Uterus (tissue), 2 donors: ENCODE data around the gene TRA2B.
"Not testable (repeated sequence)": the region's sequence is repeated elsewhere in the genome, so short reads cannot be mapped to it uniquely, and the experiment has no call there.

Source experiments
- CTCF ChIP-seq, 4 experiments: fragments of 200-600 bp in 2 of 4; fragments of 450-650 bp in 2 of 4; sonication (generic) in 2 of 4; IDR thresholded peaks; one replicate each; pipeline ENCODE4 v1.5.1; 2016 to 2019; ENCODE audit warnings: antibody characterized with exemption in 4 of 4, mild to moderate bottlenecking in 2 of 4, moderate library complexity in 1 of 4
- POLR2A ChIP-seq, 2 donors: fragments of 450-650 bp; IDR thresholded peaks; one replicate each; pipeline ENCODE4 v1.6.1; 2016; ENCODE audit warnings: antibody characterized with exemption in 2 of 2, mild to moderate bottlenecking in 1 of 2, moderate library complexity in 1 of 2

GRCh38 chr3:185909913-185910312 lies 27.9 kb downstream of the TRA2B start:
- not testable (repeated sequence) for TF ChIP-seq CTCF, POLR2A (IDR thresholded peaks at IDR 0.05)
